22Rv1 (cell line): ENCODE measurements around the gene LGALS8.

Experiments used
- H3K27ac ChIP-seq: fragments of 450-650 bp; 2 replicates; pipeline ENCODE4 v1.5.1; 2017
- CTCF ChIP-seq: fragments of 450-650 bp; IDR thresholded peaks from 2 replicates; pipeline ENCODE4 v1.5.1; 2017; ENCODE audit warnings: mild to moderate bottlenecking
- ZFX ChIP-seq: fragments of 450-650 bp; IDR thresholded peaks from 2 replicates; pipeline ENCODE4 v1.6.1; 2017; ENCODE audit warnings: antibody characterized with exemption, borderline replicate concordance

LGALS8 gene

GRCh38 chr1:236545621-236546169 lies 21.9 kb downstream of the LGALS8 start:
- no peak for TF ChIP-seq CTCF
- no peak for TF ChIP-seq ZFX
- H3K27ac ChIP-seq = no peak overlapping the region

- H3K27ac ChIP-seq = no peak overlapping the region
- TF ChIP-seq CTCF (no peak), ZFX (no peak)
These were observed 24.7 kb downstream of the LGALS8 start for GRCh38 chr1:236548452-236548851.

GRCh38 chr1:236550961-236551851 lies 27.4 kb downstream of the LGALS8 start:
- TF ChIP-seq ZFX = no peak
- no peak for TF ChIP-seq CTCF
- no peak overlapping the region for H3K27ac ChIP-seq

- no peak for TF ChIP-seq ZFX
- no peak for TF ChIP-seq CTCF
- no peak overlapping the region for H3K27ac ChIP-seq
These were observed 28.3 kb downstream of the LGALS8 start for GRCh38 chr1:236552096-236552495.

GRCh38 chr1:236552901-236553300 lies 29.1 kb downstream of the LGALS8 start:
- H3K27ac ChIP-seq = no peak overlapping the region
- TF ChIP-seq CTCF (no peak), ZFX (no peak)

GRCh38 chr1:236553370-236553769 lies 29.6 kb downstream of the LGALS8 start:
- H3K27ac ChIP-seq = no peak overlapping the region
- TF ChIP-seq CTCF = no peak

GRCh38 chr1:236556606-236557005 lies 32.8 kb downstream of the LGALS8 start:
- TF ChIP-seq CTCF (no peak), ZFX (no peak)
- H3K27ac ChIP-seq = no peak overlapping the region
